CD4-positive, alpha-beta T cell treated with Interleukin-2 at 100 ng/mL for 4 hours (primary cell): ENCODE data around the gene COL4A4.

ENCODE experiments used
- DNase-seq: peaks from one replicate; pipeline ENCODE4 v3.0.0-alpha.2; 2020; ENCODE audit warnings: low spot score

COL4A4 gene

DNA sequence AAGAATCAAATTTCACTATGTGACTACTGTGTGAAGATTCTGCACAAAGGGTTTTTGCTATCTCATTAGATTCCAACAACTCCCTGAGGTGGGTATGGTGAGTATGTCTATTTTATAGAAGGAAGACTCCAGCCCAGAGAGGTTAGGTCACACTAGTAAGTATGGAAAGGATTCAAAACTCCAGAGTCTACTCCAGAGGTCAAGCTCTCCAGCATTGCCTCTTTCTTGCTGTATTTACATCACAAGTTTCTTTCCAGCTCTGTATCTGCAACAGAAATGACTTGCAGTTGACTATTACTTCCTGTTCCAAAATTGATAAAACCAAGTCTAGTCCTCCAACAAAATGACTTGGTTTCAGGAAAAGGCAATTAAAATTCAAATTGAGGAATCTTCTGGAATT is 2.1 kb downstream of the COL4A4 start:
- DNase-seq: no peak

DNA sequence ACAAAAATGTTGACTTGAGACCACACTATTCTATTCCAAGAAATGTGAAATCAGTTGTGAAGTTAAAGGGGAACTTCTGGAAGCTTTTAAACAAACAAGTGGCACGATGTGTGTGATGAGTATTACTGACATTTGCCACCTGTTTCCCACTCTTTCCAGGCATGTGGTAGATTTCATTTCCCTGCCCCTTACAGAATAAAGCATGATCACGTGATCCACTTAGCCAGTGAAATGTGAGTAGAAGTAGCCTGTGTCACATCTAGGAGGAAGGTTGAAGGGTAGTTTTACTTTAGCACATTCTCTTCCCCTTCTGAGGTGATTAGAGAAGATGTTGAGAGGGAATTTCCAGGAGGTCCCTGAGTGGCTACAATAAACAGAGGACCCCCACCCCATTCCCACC is 3.8 kb downstream of the COL4A4 start:
- DNase-seq: no peak

DNA sequence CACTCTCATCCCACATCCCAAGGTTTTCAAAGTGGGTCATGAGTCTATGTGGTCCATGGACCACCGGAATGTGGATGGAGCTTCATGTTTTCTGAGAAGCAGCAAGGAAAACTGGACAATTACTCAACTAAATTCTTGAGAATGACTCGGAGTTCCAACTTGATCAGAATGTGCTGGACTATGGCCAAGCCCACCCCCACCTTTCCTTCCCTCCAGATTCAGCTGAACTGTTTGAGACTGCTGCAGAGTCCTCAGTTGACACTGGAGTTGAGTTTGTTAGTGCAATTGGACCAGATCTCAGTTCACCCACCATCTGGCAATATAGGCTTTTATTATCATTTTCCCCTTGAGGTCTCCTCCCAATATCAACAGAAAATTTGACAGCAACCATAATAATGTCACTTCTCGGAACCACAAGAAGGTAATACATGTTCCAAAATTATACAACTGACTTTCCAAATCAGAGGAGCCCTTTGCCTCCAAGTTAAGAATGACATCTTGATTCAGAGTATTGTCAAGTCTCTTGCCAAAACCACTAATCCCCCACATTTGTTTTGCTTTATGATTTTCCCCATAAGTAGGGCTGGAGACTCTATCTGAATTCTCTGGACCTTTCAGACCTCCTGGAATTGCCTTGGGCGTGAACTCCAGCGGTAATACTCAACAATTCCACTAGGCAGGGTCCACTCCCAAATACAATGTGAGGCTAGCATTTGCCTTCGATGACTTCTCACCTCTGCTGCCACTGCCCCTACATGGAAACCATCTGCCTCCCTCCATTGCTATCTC is 8.8 kb downstream of the COL4A4 start:
- DNase-seq: no peak

DNA sequence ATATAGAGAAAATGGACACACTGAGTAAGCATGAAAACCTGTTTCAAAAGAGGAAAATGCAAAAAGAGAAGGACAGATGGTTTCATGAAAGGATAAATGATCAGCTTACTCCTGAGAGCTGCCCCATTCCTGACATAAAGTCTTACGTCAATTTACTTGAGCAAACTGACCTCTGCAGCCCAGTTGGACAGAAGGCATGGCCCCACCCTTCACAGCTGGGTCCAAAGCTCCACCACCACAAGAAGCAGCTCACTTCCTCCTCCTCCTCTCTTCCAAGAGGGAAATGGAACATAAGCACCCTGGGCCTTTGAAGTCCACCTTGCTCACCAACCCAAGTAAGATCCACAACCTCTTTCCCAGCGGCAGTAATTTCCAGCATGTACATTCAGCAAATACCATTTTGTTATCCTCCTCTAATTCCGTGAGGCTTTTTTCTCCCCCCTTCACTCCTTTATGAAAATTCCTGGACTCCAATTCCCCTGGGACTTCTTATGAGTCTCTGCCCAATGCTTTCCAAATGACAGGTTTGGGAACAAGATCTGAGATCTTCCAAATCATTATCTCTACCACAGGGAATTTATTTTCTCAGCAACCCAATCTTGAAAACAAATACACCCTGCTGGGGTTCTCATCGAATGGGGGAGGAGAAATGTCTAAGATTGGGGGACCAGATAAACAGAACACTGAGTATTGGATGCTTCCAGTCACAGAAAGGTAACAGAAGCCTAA is 10.1 kb downstream of the COL4A4 start:
- DNase-seq: no peak

DNA sequence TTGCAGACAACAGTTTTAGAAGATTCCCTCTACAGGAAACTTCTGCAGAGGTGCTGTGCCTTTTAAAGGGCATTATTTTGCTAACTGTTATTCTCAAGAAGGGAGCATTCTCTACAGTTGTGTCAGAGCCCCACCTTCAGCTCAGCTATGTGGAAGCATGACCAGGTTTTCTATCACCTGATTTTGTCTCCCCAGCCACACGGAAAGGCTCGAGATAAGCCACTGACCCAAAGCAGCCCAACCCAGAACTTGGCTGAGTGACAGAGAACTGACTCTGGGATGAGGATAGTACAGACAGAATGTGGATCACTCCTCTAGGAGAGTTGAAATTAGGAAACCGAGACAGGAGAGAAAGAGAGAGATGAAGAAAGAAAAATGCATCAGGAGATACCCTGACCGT is 10.7 kb downstream of the COL4A4 start:
- no peak for DNase-seq

DNA sequence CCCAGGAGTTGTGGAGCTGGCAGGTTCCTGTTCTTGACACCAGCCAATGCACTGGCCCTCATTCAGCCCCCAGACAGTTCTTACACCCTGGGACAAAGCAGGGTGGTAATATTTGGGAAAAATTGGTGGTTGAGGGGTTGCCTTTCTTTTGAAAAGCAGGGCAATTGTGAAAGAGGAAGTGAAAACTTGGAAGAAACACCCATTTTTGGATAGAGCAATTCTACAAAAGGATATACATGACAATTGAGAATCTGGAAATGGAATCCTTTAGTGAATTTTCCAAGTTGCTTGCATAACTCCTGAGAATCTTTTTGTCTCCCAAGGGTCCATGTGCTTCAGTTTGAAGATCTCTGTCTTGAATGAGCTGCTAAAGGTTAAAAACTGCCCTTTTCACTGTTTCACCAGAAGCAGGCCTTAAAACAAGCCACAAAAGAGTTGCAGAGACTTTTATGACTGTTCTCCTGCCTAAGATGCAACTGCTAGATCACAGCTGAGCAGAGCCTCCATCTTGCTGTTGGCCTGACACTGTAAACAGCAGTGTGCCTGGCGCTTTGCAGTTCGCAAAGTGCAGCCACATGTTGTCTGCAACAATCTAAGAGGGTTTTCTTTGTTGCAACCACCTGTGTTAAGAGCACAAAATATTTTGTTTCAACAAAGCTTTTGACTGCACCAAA is 11.8 kb downstream of the COL4A4 start:
- DNase-seq: no peak

DNA sequence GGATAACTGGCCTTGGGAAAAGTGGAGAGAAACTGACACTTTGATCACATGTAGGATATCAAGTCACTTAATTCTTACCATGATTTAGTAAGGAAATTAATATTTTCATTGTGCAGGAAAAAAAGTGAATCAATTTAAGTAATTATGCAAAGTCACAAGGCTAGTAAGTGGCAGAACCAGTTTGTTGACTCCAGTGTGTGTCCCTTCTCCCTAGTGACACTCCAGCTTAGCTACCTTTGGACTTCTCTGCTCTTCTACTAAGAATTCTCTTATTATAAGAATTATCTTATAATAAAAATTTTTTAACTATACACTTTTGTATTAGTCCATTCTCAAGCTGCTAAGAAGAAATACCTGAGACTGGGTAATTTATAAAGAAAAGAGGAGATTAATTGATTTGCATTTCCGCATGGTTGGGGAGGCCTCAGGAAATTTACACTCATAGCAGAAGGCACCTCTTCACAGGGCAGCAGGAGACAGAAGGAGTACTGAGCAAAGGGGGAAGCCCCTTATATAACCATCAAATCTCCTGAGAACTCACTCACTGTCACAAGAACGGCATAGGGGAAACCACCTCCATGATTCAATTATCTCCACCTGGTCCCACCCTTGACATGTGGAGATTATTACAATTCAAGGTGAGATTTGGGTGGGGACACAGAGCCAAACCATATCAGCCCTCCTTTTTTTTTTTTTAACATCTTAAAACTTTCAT is 13.6 kb downstream of the COL4A4 start:
- no peak for DNase-seq

DNA sequence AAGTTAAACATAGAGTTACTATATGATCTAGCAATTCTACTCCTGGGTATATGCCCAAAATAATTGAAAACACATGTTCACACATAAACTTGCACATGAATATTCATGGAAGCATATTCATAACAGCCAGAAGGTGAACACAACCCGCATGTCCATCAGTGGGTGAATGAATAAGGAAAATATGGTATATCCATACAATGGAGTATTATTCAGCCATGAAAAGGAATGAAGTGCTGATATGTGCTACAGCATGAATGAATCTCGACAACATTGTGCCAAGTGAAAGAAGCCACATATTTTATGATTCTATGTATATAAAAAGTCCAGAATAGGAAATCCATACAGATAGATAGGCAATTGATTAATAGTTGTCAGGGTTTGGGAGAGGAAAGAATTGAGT is 15.9 kb downstream of the COL4A4 start:
- no peak for DNase-seq

DNA sequence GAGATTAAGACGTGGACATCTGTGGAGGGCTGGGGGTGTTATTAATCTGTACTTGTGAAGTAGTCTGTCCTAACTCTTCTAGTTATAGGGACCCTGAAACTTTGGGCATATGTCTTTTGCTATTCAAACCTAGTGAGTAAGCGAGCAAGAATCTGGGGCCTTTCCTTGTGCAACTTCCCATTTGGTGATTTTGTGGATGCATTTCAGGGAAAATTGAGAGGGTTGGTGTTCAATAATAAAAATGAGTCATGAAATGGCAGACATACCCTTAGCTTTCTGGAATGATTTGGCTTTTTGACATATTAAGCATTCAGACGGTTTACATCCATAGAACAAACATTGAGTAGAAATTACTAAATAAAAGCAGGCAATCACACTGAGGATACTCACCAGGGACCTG is 17.0 kb downstream of the COL4A4 start:
- no peak for DNase-seq

DNA sequence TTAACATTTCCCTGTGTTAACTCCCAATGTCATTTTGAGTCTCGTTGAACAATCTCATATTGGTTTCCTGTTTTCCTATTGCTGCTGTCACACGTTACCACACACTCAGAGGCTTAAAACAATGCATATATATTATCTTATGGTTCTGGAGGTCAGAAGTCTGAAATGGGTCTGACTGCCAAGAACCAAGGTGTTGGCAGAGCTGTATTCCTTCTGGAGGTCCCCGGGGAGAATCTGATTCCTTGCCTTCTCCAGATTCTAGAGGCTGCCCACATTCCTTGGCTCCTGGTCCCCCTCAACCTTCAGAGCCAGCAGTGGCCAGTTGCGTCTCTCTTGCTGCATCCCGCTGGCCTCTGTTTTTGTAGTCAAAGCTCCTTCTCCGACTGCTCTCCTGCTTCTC is 17.5 kb downstream of the COL4A4 start:
- DNase-seq: no peak

DNA sequence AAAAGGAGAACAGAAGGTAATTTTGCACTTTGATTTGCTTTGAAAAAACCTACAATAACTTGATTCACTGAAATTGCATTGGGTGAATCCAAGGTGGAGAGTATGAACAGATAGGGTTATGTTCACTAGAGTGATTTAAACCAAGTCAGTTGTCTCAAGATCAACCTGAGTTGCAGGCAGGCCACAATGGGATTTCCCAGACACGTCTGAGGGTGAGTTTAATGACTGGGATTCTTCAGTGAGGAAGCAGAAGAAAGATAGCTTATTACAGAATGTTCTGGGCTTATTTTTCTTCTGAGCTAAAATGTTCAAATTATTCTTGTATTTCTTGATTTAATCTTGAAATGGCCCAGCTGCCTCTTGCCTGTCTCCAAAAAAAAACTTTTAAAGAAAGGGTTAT is 20.1 kb downstream of the COL4A4 start:
- DNase-seq: no peak

DNA sequence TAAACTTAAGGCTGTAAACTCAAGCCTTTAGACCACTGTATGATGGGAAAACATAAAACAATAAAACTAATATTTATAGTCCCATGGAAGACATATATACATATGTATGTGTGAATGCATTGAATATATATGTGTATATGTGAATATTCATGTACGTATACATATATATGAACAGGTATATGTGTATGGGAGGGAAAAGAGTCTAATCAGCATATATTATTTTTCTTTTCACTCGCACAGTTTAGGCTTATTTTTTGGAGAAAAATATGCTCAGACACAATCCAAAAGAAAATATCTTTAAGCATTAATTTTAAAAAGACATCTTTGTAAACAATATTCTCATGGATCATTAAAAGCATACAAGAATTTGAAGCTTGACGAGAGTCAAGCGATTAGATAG is 22.7 kb downstream of the COL4A4 start:
- no peak for DNase-seq

DNA sequence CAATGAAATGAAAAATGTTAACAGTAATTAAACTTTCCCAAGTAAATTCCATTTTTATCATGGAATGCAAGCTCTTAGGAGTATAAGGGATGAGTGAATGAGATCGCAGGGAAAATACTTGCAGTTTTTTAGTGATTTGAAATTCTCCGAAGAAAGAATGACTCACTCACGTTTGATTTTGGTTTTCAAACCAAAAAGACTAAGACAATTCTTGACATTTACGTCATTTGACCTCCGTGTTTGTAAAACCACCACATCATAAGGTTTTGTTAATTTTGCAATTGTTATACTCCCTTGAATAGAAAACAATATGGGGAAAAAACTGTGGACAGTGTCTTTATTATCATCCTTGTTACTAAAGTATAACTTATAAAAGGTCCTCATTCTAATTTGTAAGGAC is 29.4 kb downstream of the COL4A4 start:
- no peak for DNase-seq

DNA sequence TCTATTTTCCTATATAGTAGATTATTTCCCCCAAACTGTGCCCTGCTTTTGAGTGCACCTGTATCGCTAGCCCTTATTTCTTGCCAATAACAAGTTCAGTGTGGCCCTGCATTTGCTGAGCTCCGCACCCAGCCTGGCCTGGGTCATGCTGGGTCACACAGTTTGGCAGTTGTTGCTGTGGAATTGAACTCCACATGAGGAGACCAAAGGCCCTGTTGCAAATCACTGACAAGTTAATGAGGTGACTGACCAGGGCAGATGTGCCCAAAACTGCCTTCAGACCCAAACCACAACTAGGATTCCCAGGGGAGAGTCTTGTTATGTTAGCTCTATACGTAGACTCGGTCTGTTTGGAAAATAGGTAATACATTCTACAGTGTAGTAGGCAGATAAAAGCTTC is 31.0 kb downstream of the COL4A4 start:
- no peak for DNase-seq

DNA sequence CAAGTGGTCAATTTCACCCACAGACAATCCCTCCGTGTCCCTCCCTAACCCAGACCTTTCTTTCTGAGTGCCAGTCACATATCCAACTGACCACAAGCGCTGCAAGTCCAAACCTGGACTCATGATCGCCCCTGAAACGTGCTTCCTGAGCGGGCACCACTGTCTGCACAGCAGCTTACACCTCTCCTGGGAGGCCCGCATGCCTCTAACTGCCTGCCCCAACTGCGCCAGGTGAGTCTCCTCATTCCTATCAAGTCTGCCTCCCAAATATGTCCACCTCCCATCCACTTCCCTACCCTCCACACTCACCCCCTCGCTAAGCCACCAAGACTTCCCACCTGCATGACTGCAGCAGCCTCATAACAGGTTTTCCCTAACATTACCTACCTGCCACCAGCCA is 33.4 kb downstream of the COL4A4 start:
- DNase-seq: no peak

DNA sequence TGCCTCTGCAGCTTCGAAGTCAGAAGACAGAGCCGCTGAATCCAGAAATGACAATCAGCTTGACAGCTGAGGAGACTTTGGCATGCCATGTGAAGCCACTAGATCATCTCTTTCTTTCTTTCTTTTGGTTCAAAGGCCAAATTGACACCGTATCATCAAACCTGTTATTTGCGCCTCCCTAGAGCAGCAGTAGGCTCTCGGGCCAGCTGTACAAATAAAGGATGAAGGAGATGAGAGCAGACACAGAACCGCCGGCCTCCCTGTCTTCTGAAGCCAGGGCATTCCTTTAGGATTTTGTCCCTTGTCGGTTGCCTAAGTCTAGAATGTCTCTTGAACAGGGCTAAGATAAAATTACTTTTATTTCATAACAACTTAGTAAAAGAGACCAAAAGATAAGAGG is 36.8 kb downstream of the COL4A4 start:
- no peak for DNase-seq

DNA sequence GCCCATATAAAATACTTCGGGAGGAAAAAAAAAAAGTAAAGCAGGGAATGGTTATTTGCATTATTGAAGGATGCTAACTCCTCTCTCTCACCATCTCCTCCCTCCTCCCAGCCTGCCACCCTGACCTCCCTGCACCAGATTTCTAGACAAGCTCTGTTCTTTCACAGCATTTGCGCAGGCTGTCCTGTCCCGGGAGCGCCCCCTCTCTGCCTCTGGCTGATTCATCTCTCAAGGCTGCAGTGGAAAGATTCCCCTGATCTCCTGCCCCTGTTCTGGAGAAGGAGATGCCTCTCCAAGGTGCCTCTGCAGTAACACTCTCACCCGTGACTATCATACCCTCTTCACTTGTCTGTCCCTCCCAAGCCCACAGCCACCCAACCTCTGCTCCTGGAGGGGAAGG is 38.5 kb downstream of the COL4A4 start:
- no peak for DNase-seq

DNA sequence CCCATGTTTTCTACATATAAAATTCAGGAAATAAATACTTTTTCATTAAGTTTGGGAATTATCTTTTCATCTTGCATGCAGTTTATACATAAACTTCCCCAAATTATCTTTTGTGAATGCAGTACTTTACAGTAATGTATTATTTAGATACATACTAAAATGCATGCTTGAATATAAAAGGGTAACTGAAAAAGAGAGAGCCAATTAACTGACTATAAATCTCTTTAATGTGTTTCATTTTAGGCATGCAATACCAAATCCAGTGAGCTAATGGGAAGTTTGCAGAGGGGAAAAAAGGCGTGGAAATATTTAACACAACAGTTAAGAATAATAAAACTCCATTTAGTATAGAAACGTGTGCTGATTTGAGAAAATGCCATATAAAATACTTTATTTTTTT is 39.2 kb downstream of the COL4A4 start:
- no peak for DNase-seq

DNA sequence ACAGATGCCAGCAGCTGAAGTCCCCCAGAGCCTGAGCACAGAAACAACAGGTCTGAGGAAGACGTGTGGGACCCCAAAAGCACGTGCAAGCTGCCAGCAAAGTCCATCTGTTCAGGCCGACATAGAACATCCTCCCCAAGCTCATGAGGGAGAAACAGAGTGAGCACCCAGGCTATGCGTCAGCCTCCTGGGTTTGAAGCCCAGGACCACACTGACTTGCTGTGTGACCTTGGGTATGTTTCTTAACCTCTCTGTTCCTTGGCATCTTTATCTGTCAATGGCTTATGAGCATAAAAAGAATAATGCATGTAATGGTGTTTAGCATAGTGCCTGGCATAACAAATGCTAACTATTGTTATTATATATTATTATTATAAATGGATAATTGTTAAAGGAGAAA is 40.3 kb downstream of the COL4A4 start:
- DNase-seq: no peak

DNA sequence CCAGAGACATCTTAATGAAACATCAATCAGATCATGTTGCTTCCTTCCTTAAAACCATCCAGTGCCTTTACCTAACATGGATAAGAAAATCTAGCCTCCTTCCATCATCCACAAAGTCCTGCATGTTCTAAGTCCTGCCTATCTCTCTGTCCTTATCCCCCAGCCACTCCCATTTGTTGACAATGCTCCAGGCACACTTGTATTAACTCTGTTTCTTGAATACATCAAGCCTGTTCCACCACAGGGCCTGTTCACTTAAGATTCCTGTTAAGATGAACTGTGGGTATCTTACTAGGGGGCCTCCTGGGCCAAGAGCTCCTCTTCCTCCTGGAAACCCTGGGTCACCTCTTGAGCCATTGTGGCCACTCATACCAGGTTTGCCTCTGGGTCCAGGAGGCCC is 45.7 kb downstream of the COL4A4 start:
- no peak for DNase-seq

DNA sequence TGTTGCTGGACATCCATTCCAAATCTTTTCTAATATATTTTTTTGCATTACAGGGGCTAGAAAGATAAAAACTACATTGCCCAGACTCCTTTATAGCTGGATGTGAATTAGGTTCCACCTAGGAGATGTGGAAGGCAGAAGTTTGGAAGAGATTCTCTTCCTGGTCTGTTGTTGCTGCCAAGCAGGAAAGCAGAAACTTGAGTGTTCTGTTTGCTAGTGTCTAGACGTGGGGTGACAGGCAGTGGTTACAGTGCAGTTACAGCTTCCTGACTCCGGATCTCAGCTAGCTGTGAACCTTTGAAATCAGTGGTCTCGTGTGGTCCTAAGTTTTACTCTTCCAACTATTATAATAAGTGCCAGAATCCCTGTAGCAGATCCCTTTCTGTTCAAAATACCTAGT is 46.2 kb downstream of the COL4A4 start:
- DNase-seq: no peak

DNA sequence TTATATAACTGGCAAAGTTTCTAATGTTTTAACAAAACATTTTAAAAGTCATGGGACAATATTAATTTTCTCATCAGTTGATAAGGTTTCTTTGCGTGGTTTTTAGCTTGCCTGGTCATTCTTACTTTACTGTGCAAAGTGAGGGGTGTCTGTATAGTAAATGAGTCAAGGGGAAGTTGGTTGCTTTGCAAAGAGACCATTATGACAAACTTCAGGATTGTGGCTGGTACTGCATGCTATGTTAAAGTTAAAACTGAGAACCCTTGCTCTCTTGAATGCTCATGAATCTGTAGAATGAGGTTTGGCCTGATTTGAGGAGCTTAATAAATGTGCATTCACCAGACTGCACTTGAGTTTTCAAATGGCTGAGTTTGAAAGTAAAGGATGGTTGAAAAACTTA is 47.0 kb downstream of the COL4A4 start:
- no peak for DNase-seq

DNA sequence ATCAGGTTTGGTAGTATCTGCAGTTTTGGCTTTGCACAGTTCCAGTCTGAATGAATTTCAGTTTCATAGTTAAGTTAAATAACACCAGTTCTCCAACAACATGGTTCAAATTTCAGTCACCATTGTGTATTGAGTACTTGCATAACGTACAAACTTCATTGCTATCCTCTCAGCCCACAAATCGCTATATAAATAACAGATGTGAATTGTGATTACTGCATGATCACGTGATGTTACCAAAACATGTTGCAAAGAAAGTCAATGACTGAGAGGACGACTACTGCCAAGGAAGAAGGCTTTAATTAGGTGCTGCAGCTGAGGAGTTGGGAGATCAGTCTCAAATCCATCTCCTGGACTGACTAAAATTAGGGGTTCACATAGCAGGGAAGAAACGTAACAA is 48.2 kb downstream of the COL4A4 start:
- no peak for DNase-seq
